Natural killer cell (primary cell): ENCODE data around the gene ZBTB18. TPM values are rescaled to one million over a fixed set of nuclear protein-coding genes. Genes with fewer than 3 reads are reported as not detected.

Experiments
- ATAC-seq, 3 donors: fragments of 150-1000 bp in 2 of 3; fragments of 200-7000 bp in 1 of 3; cut with Tn5 transposase; 1 replicate in 1 of 3; 2 replicates in 2 of 3; pipeline ENCODE4 v1.10.0; 2021; ENCODE audit warnings: mild to moderate bottlenecking in 2 of 3, moderate library complexity in 2 of 3
- DNase-seq, 2 donors: peaks; one replicate each; pipeline versions ENCODE4 v3.0.0 to v3.0.0-alpha.2; 2013 to 2021; ENCODE audit warnings: mixed read lengths in 1 of 2
- H3K27ac ChIP-seq: one replicate; pipeline ENCODE4 v1.5.1; 2013; ENCODE audit warnings: mild to moderate bottlenecking, low read length
- H3K27me3 ChIP-seq: one replicate; pipeline ENCODE4 v1.6.1; 2013; ENCODE audit warnings: low read length; ENCODE audit not compliant: control insufficient read depth, insufficient read depth
- H3K36me3 ChIP-seq: one replicate; pipeline ENCODE4 v1.6.1; 2013; ENCODE audit warnings: low read length; ENCODE audit not compliant: control insufficient read depth, insufficient read depth
- H3K4me1 ChIP-seq: one replicate; pipeline ENCODE4 v1.6.1; 2013; ENCODE audit warnings: low read length; ENCODE audit not compliant: control insufficient read depth, insufficient read depth
- H3K4me3 ChIP-seq: one replicate; pipeline ENCODE4 v1.5.1; 2013; ENCODE audit warnings: low read length
- H3K9me3 ChIP-seq: one replicate; pipeline ENCODE4 v1.6.1; 2013; ENCODE audit warnings: low read length; ENCODE audit not compliant: control insufficient read depth, insufficient read depth
- H3K27ac Mint-ChIP-seq, 2 donors: one replicate each; pipeline ENCODE4 v1.8.0; 2022; ENCODE audit warnings: mild to moderate bottlenecking in 2 of 2, mixed read lengths in 2 of 2, moderate library complexity in 1 of 2
- H3K27me3 Mint-ChIP-seq, 2 donors: one replicate each; pipeline ENCODE4 v1.8.0; 2022; ENCODE audit warnings: low read depth in 2 of 2, mixed read lengths in 2 of 2
- H3K36me3 Mint-ChIP-seq: one replicate; pipeline ENCODE4 v1.8.0; 2022; ENCODE audit warnings: mixed read lengths
- H3K4me1 Mint-ChIP-seq, 2 donors: one replicate each; pipeline ENCODE4 v1.8.0; 2022; ENCODE audit warnings: mixed read lengths in 2 of 2
- H3K4me3 Mint-ChIP-seq: one replicate; pipeline ENCODE4 v1.8.0; 2022; ENCODE audit warnings: mild to moderate bottlenecking, moderate library complexity, mixed read lengths
- H3K9me3 Mint-ChIP-seq, 2 donors: one replicate each; pipeline ENCODE4 v1.8.0; 2022; ENCODE audit warnings: mixed read lengths in 2 of 2
- CTCF ChIP-seq: fragments of 200-600 bp; IDR thresholded peaks from one replicate; pipeline ENCODE4 v1.8.0; 2022; ENCODE audit warnings: antibody characterized with exemption
- WGBS: methylation state at CpG from one replicate; pipeline ENCODE4 v1.1.7; 2013; ENCODE audit warnings: missing lambda C conversion rate; ENCODE audit not compliant: insufficient coverage; 5-methylcytosine and 5-hydroxymethylcytosine counted together
- intact Hi-C: fragments of 100-400 bp; cut with micrococcal nuclease; formaldehyde crosslinking; loops from one replicate; pipeline ENCODE4 v1.14.2; 2022
- total RNA-seq, 4 donors: library from RNA; stranded (reverse); fragments of 120-200 nt in 1 of 4; gene quantifications; one replicate each; pipeline versions ENCODE4 v1.2.3 to v1.2.4, GENCODE V29; 2013 to 2022

Gene ZBTB18
- total RNA-seq, 3 donors from 2014 or later (not counting 1 experiment from before 2014, with no cell fraction given) = 12.6 to 18.2 (median 14.0) TPM

- Mint-ChIP-seq H3K27ac (no peak overlapping the region), H3K27me3 (peaks cover 27 to 54% of the 10 kb centered on the region in 2 donors), H3K36me3 (no peaks in the 10 kb centered on the region), H3K9me3 (no peaks in the 10 kb centered on the region), H3K4me1 (no peaks in the 10 kb centered on the region), H3K4me3 (no peak overlapping the region)
- TF ChIP-seq CTCF = no peak
- H3K4me1 ChIP-seq = no peaks in the 10 kb centered on the region
- H3K36me3 ChIP-seq = no peaks in the 10 kb centered on the region
- no peak overlapping the region for H3K4me3 ChIP-seq
- DNase-seq (no peak), ATAC-seq (no peak)
- intact Hi-C loops = no loop called here
- no peaks in the 10 kb centered on the region for H3K9me3 ChIP-seq
- no peaks in the 10 kb centered on the region for H3K27me3 ChIP-seq
- H3K27ac ChIP-seq = no peak overlapping the region
- WGBS = 87% methylated on average over 2 of the region's 4 CpGs
Measured at GRCh38 chr1:244019982-244020485, 31.0 kb upstream of the ZBTB18 start.

- Mint-ChIP-seq H3K27ac (no peak overlapping the region), H3K4me3 (no peak overlapping the region), H3K27me3 (peaks cover 31 to 61% of the 10 kb centered on the region in 2 donors), H3K9me3 (no peaks in the 10 kb centered on the region), H3K4me1 (no peaks in the 10 kb centered on the region), H3K36me3 (no peaks in the 10 kb centered on the region)
- 100% methylated on average over 1 of the region's 1 CpG for WGBS
- DNase-seq (no peak), ATAC-seq (no peak)
- Histone ChIP-seq H3K36me3 (no peaks in the 10 kb centered on the region), H3K9me3 (no peaks in the 10 kb centered on the region), H3K27ac (no peak overlapping the region), H3K4me3 (no peak overlapping the region), H3K4me1 (no peaks in the 10 kb centered on the region), H3K27me3 (no peaks in the 10 kb centered on the region)
- intact Hi-C loops = no loop called here
- no peak for TF ChIP-seq CTCF
Measured at GRCh38 chr1:244021427-244021826, 29.7 kb upstream of the ZBTB18 start.

GRCh38 chr1:244022311-244022710 lies 28.8 kb upstream of the ZBTB18 start:
- H3K36me3 ChIP-seq = no peaks in the 10 kb centered on the region
- no peak overlapping the region for H3K4me3 Mint-ChIP-seq

More at GRCh38 chr1:244022311-244022710, 28.8 kb upstream of the ZBTB18 start:
- Histone ChIP-seq H3K27me3 (no peaks in the 10 kb centered on the region), H3K4me3 (no peak overlapping the region), H3K9me3 (no peaks in the 10 kb centered on the region), H3K4me1 (no peaks in the 10 kb centered on the region), H3K27ac (no peak overlapping the region)
- intact Hi-C loops = no loop called here
- peaks cover 28 to 60% of the 10 kb centered on the region in 2 donors for H3K27me3 Mint-ChIP-seq
- H3K9me3 Mint-ChIP-seq = no peaks in the 10 kb centered on the region
- WGBS = 100% methylated on average over 2 of the region's 2 CpGs
- H3K4me1 Mint-ChIP-seq = no peaks in the 10 kb centered on the region
- DNase-seq (no peak), ATAC-seq (no peak)
- no peak for TF ChIP-seq CTCF
- H3K27ac Mint-ChIP-seq = no peak overlapping the region
- no peaks in the 10 kb centered on the region for H3K36me3 Mint-ChIP-seq
